Spleen (tissue), 11 donors: ENCODE results near the gene UTP25. TPM values are rescaled to one million over a fixed set of nuclear protein-coding genes. Genes with fewer than 3 reads are reported as not detected.

Experiments used
- DNase-seq: peaks from one replicate; pipeline ENCODE4 v3.0.0-alpha.2; 2020
- H3K27ac ChIP-seq, 8 donors: fragments of 200-600 bp; sonication (generic) in 7 of 8; 1 replicate in 4 of 8; 2 replicates in 4 of 8; pipeline versions ENCODE4 v1.5.0 to v1.8.0; 2016 to 2021; ENCODE audit warnings: inconsistent platforms in 4 of 8, mild to moderate bottlenecking in 4 of 8, moderate library complexity in 1 of 8
- H3K27me3 ChIP-seq, 7 donors: fragments of 200-600 bp; sonication (generic) in 6 of 7; replicated peaks in 1 of 7; 1 replicate in 4 of 7; 2 replicates in 3 of 7; pipeline versions ENCODE4 v1.5.0 to v1.8.0; 2016 to 2021; ENCODE audit warnings: inconsistent platforms in 3 of 7, mild to moderate bottlenecking in 1 of 7
- H3K36me3 ChIP-seq, 6 donors: fragments of 200-600 bp; sonication (generic) in 5 of 6; 1 replicate in 4 of 6; 2 replicates in 2 of 6; pipeline versions ENCODE4 v1.5.0 to v1.8.0; 2016 to 2021; ENCODE audit warnings: inconsistent platforms in 2 of 6
- H3K4me1 ChIP-seq, 6 donors: fragments of 200-600 bp; sonication (generic) in 5 of 6; 1 replicate in 3 of 6; 2 replicates in 3 of 6; pipeline versions ENCODE4 v1.5.0 to v1.8.0; 2016 to 2021; ENCODE audit warnings: inconsistent platforms in 3 of 6
- H3K4me3 ChIP-seq, 8 donors: fragments of 200-600 bp; sonication (generic) in 7 of 8; 1 replicate in 4 of 8; 2 replicates in 4 of 8; pipeline versions ENCODE4 v1.5.0 to v1.8.0; 2016 to 2021; ENCODE audit warnings: inconsistent platforms in 4 of 8, mild to moderate bottlenecking in 4 of 8, moderate library complexity in 2 of 8
- H3K9me3 ChIP-seq, 8 donors: fragments of 200-600 bp; sonication (generic) in 7 of 8; 1 replicate in 4 of 8; 2 replicates in 4 of 8; pipeline versions ENCODE4 v1.5.0 to v1.8.0; 2016 to 2021; ENCODE audit warnings: inconsistent platforms in 4 of 8
- POLR2A ChIP-seq, 3 donors: fragments of 450-650 bp; IDR thresholded peaks; one replicate each; pipeline ENCODE4 v1.5.1; 2017; ENCODE audit warnings: antibody characterized with exemption in 3 of 3, mild to moderate bottlenecking in 1 of 3
- POLR2AphosphoS5 ChIP-seq, 3 donors: sonication (generic); formaldehyde crosslinking; IDR thresholded peaks; one replicate each; pipeline ENCODE4 v1.5.1; 2017; ENCODE audit warnings: antibody characterized with exemption in 3 of 3
- WGBS, 5 donors: extraction: QIAGEN DNeasy Blood & Tissue Kit in 3 of 5; methylation state at CpG; one replicate each; pipeline versions ENCODE4 v1.1.5 to v1.1.7; 2013 to 2018; 5-methylcytosine and 5-hydroxymethylcytosine counted together
- intact Hi-C: fragments of 100-400 bp; cut with DNase I; formaldehyde crosslinking; loops from one replicate; pipeline ENCODE4 v1.15.0; 2023; ENCODE audit warnings: low total_unique reads
- polyA plus RNA-seq, 3 donors: library from polyadenylated mRNA; stranded (reverse); fragments of 200-250 nt; gene quantifications; one replicate each; pipeline ENCODE4 v1.2.1, GENCODE V29; 2013
- total RNA-seq, 7 donors: library from RNA; depleted of rRNA in 3 of 7; stranded (reverse); fragments of >200 nt in 3 of 7; fragmentation: NEBNext Ultra II Directional in 4 of 7; extraction: Animal tissue kit (Norgen Biotek cat#: 25700) in 4 of 7; gene quantifications; one replicate each; pipeline versions ENCODE4 v1.1.0 to v1.2.1, GENCODE V29; 2016 to 2021
- TF ChIP-seq, protein P1 (sequence below), 11 experiments: fragments of 200-600 bp in 7 of 11; fragments of 450-650 bp in 4 of 11; sonication (generic) in 4 of 11; IDR thresholded peaks in 8 of 11; conservative IDR thresholded peaks in 3 of 11; 1 replicate in 7 of 11; 2 replicates in 4 of 11; pipeline versions ENCODE4 v1.4.0 to v1.8.0; 2016 to 2021; ENCODE audit warnings: antibody characterized with exemption in 11 of 11, inconsistent platforms in 4 of 11, mild to moderate bottlenecking in 1 of 11
- donor health status: healthy with polysubstance abuse.
- donor health status: DM: no; HTN: no; CAD: no; lungs with moderate emphysema.
- donor health status: DM: no; HTN: no; CAD: no.
- donor health status: Bipolar disorder and iron deficiency.
- donor health status: healthy.
- donor health status: DM: no; HTN: no; CAD: no.
- donor health status: DM: yes; HTN: yes; CAD: no.

Gene UTP25
- total and polyA plus RNA-seq, 10 donors, result 1.8 to 13.4 (median 9.1) TPM

DNA sequence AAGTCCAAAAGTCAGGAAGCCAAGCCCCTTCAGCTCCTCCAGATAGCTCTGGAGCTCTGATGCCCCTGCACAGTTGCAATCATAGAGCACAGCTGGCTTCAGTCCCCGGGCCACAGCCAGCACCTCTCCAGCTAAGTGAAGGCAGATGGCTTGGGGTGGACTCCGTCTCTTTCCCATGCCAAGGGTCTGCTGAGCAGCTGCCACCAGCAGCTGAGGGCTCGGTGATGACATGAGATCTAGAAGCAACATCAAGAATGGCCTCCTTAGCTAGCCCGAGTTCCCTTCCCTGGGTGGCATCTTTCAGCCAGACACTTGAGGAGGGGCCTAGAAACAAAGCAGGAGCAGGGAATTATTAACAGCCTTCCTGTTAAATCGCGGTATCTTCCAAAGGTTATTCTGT is 44.4 kb upstream of the UTP25 start:
- TF ChIP-seq POLR2A (IDR thresholded peaks at IDR 0.05), result no peak
- TF ChIP-seq POLR2AphosphoS5 (IDR thresholded peaks at IDR 0.05), result peak; percentile 40 to 57 (median 47)
- TF ChIP-seq, protein P1, sequence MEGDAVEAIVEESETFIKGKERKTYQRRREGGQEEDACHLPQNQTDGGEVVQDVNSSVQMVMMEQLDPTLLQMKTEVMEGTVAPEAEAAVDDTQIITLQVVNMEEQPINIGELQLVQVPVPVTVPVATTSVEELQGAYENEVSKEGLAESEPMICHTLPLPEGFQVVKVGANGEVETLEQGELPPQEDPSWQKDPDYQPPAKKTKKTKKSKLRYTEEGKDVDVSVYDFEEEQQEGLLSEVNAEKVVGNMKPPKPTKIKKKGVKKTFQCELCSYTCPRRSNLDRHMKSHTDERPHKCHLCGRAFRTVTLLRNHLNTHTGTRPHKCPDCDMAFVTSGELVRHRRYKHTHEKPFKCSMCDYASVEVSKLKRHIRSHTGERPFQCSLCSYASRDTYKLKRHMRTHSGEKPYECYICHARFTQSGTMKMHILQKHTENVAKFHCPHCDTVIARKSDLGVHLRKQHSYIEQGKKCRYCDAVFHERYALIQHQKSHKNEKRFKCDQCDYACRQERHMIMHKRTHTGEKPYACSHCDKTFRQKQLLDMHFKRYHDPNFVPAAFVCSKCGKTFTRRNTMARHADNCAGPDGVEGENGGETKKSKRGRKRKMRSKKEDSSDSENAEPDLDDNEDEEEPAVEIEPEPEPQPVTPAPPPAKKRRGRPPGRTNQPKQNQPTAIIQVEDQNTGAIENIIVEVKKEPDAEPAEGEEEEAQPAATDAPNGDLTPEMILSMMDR (IDR thresholded peaks at IDR 0.05 in 8 of 11, conservative IDR thresholded peaks at IDR 0.05 in 3 of 11), result no peak
- Histone ChIP-seq H3K4me3 (peak overlapping the region in 3 of 8 donors; percentile 57 to 79 (median 59)), H3K4me1 (peaks cover 8 to 32% (median 16%) of the 10 kb centered on the region in 6 donors), H3K27me3 (peaks cover 0 to 2% (median 0%) of the 10 kb centered on the region in 7 donors), H3K36me3 (peaks cover 4 to 51% (median 15%) of the 10 kb centered on the region in 6 donors), H3K9me3 (peaks cover 0 to 4% (median 0%) of the 10 kb centered on the region in 8 donors), H3K27ac (peak overlapping the region in 3 of 8 donors; percentile 88 to 95 (median 89))
- WGBS, 5 donors, result 77 to 85% (median 78%) methylated on average over 6 of the region's 6 CpGs
- DNase-seq, result no peak
- intact Hi-C loops, result no loop called here

DNA sequence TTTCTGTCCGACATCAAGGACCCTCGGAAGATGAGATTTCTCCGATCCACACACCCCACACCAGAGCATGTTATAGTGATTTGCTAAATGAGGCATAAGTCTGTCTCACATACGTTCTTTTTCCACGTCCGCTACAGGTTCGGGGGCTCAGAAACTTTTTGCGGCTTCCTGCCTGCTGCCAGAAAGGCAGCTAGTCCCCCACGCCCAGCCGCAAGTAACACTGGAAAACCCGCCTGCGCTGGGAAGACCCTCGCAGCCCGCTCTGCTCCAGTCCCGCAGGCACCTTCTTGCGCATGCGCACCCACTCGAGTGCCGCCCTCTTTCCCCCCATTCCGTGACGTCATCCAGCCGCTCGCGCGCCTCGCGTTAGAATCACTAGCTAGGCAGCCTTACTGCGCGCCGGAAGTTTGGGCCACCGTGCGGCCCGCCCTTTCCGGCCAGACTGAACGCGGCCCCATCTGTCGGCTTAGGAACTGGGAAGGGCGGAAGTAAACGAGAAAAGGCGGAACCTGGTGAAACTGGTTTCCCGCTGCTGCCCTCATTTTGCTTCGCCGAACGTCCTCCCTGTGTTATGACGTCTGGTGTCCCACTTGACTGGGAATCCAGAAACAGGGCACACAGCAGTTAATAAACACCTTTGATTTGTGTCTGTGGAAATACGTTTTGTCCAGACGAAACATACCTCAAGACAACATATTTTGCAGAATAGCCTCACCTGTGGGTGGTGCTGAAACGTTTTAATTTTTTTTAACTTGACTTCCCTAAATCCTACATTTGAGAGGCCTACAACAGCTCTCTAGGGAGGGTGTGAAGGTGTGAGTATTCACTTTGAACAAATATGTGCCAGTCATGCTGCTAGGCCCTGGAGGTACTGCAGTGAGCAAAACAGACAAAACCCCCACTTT is 43.3 kb upstream of the UTP25 start, which contains the start of gene C1orf74:
C1orf74 (minus strand) TSS at position 295 of the 905 bp plus-strand sequence. CDS start 925 bp downstream, outside the sequence.
- H3K4me3 ChIP-seq, result peak within 1 kb of the TSS; percentile 35 to 79 (median 48)
- peaks cover 0 to 4% (median 0%) of the 10 kb centered on the region in 8 donors for H3K9me3 ChIP-seq
- H3K36me3 ChIP-seq, result peaks cover 0 to 40% (median 9%) of the 10 kb centered on the region in 6 donors
- peak within 1 kb of the TSS; percentile 66 to 95 (median 89) for H3K27ac ChIP-seq
- 3 to 4% (median 4%) methylated on average over 39 to 48 of the region's 48 CpGs for WGBS, 5 donors
- H3K4me1 ChIP-seq, result peaks cover 8 to 32% (median 16%) of the 10 kb centered on the region in 6 donors
- peaks cover 0 to 9% (median 0%) of the 10 kb centered on the region in 7 donors for H3K27me3 ChIP-seq
- TF ChIP-seq, protein P1 (IDR thresholded peaks at IDR 0.05 in 8 of 11, conservative IDR thresholded peaks at IDR 0.05 in 3 of 11), result peak in 5 of 11 experiments; percentile 23 to 49 (median 40)
- TF ChIP-seq POLR2AphosphoS5 (IDR thresholded peaks at IDR 0.05) (peak; percentile 96 to 98 (median 97)), POLR2A (IDR thresholded peaks at IDR 0.05) (peak; percentile 44 to 58 (median 50))
- intact Hi-C loops, result no loop called here
- DNase-seq, result peak; percentile 99

DNA sequence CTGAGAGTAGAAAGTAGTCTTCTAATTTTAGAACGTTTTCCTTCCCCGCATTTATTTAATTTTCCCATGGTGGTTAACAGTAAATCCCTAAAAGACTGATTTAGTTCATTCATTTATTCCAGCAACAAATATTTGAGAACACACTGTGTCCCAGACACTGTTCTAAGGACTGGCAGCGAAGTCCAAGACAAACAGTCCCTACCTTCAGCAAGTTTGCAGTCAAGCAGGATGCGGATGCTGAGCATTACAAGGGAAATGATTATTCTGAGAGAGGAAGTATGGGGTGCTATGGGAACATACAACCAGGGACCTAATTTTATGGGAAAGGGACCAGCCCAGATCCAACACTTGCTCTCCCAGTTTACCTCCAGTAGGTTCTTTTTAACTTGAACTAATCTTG is 42.2 kb upstream of the UTP25 start:
- intact Hi-C loops, result no loop called here
- WGBS, 5 donors, result 94 to 98% (median 97%) methylated on average over 4 of the region's 4 CpGs

More for the DNA sequence above, 42.2 kb upstream of the UTP25 start:
- peaks cover 0 to 37% (median 3%) of the 10 kb centered on the region in 6 donors for H3K36me3 ChIP-seq
- peaks cover 8 to 32% (median 16%) of the 10 kb centered on the region in 6 donors for H3K4me1 ChIP-seq
- peaks cover 0 to 4% (median 0%) of the 10 kb centered on the region in 8 donors for H3K9me3 ChIP-seq
- peaks cover 0 to 9% (median 0%) of the 10 kb centered on the region in 7 donors for H3K27me3 ChIP-seq
- no peak for DNase-seq
- H3K4me3 ChIP-seq, result peak overlapping the region in 1 of 8 donors; percentile 79
- peak overlapping the region in 3 of 8 donors; percentile 88 to 95 (median 89) for H3K27ac ChIP-seq
- no peak for TF ChIP-seq POLR2AphosphoS5 (IDR thresholded peaks at IDR 0.05)
- TF ChIP-seq, protein P1 (IDR thresholded peaks at IDR 0.05 in 8 of 11, conservative IDR thresholded peaks at IDR 0.05 in 3 of 11), result no peak
- TF ChIP-seq POLR2A (IDR thresholded peaks at IDR 0.05), result no peak
